Endothelial cell of hepatic sinusoid (primary cell): ENCODE measurements around the gene NUP62CL.

Experiments used
- in situ Hi-C: cut with HindIII; loops from 2 replicates; pipeline ENCODE4 v1.10.0; 2017; ENCODE audit warnings: low sequenced_read_pairs

NUP62CL gene

GRCh38 chrX:107153005-107153404 is 53.2 kb downstream of the NUP62CL start:
- in situ Hi-C loops: no loop called here

GRCh38 chrX:107146670-107147069 is 59.6 kb downstream of the NUP62CL start:
- in situ Hi-C loops: loop anchor here (5.0 kb wide), 1 partner anchor 76 kb away; no protein-coding TSS in a partner anchor

GRCh38 chrX:107135965-107136307 is 70.3 kb downstream of the NUP62CL start:
- in situ Hi-C loops: no loop called here

DNA sequence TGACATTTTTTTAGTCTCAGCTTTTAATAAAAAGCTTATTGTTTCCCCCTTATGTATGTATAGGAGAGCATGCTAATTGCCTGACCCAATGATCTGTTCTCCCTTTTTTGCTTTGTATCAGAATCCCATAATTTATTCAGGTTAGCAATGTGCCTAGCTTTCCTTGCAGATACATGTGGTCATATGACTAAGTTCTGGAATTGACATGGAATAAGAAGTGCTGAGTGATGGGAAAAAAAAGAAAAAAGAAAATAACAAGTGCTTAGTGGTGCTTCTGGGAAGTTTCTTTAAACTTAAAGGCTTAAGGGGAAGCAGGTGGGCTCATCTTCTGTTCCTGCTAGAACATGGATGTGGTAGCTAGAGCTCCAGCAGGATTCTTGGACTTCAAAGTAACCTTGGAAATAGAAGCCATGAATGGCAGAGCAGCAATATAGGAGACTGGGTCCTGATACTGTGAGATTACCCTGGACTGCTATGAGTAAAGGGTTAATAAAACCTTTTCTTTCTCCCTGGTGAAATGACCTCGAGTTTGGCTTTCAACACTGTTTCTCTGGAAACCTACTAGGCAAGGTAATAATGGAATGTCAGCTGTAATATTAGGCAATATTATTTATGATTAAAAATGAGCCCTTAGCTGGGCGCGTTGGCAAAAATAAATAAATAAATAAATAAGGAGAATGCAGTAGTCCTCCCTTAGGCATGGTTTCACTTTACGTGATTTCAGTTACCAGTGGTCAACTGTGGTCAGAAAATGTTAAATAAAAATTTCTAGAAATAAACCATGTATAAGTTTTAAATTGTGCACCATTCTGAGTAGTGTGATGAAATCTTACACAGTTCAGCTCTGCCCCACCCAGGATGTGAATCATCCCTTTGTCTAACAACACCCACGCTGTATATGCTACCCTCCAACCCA is 70.9 kb downstream of the NUP62CL start:
- in situ Hi-C loops: no loop called here

DNA sequence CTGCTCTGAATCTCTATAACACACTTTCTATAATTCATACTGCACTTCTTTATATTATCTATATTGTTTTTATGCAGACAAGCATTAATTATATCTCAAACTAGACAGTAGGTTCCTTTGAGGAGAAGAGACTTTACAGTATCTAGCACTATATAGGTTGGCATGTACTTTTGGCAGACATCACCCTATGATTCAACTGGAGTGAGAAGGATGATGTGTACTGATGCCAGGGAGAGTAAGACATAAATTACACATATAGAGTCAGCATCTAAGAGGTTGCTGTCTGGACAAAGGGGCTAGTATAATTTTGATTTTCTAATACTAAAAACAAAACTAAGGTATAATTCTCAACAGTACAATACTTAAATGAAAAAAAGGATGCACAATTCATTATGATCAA is 82.5 kb downstream of the NUP62CL start:
- in situ Hi-C loops: no loop called here

GRCh38 chrX:107119283-107119682 is 87.0 kb downstream of the NUP62CL start:
- in situ Hi-C loops: no loop called here

DNA sequence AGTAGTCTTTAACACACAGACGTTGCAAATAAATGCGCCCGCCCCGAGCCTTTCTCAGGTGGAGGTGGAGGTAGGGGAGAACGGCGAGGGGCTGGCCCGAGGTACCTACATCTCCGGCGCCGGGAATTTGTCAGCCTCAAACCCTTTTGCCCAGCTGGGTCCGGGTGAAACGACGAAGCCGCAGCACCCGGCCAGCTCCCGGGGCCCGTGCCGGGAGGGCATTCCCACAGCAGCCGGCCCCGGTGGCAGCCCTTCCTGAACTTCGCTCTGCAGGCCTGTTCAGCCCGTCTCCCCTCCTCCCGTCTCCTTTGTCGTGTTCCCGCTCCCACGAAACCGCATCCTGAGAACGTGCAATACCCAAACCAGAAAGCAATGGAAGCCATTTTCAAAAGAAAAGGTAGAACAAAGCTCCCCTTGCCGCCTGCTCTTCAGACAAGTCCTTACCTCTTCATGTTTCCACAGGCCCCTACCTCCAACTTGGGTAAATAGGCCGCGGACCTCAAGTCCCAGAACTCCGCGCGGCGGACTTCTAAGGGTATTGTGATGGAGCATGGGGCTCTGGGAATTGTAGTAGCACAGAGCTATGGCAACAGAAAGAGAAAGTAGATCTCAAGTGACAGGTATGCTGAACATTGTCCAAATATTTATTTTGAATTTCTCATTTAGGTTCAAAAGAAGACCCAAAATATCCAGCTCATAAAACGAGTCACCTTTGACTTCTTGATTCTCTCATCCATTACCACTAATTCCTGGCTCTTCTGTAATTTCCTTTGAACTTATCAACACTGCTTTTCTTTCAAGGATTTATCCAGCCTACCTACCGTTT is 87.7 kb downstream of the NUP62CL start, which contains the start of gene RBM41:
TSS of gene RBM41 (minus strand) at position 501 of the 826 bp plus-strand sequence. CDS start at position 452, 49 bp downstream.
- in situ Hi-C loops: no loop called here

GRCh38 chrX:107117993-107118321 is 88.3 kb downstream of the NUP62CL start:
- in situ Hi-C loops: no loop called here

DNA sequence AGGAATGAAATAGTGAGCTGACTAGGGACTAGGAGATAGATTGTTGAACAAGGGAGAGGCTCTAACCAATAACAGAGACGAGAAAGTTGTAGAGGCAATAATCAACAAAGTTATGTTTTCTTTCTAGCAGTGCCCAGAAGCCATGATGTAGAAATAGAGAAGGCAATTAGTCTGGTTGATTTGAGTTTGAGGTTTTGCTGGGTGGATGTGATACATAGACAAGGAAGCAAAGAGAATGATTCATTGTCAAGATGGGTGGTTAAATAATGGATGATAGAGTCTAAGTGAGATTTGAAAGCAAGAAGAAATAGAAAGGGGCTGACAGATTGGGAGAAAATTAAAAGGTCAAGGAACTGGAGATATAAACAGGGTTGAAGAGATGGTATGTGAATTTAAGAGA is 98.8 kb downstream of the NUP62CL start:
- in situ Hi-C loops: no loop called here

GRCh38 chrX:107102980-107103379 is 103.3 kb downstream of the NUP62CL start:
- in situ Hi-C loops: no loop called here

DNA sequence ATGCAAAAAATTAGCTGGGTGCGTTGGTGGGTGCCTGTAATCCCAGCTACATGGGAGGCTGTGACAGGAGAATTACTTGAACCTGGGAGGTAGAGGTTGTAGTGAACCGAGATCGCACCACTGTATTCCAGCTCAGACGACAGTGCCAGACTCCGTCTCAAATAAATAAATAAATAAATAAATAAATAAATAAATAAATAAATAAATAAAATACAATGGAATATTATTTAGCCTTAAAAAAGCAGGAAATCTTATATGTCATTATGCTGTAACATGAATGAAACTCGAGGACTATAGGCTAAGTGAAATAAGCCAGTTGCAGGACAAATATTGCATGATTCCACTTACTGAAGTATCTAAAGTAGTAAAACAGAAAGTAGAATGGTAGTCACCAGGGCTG is 130.1 kb downstream of the NUP62CL start:
- in situ Hi-C loops: no loop called here
